ENCODE data around the gene LRPPRC.

LRPPRC gene

DNA sequence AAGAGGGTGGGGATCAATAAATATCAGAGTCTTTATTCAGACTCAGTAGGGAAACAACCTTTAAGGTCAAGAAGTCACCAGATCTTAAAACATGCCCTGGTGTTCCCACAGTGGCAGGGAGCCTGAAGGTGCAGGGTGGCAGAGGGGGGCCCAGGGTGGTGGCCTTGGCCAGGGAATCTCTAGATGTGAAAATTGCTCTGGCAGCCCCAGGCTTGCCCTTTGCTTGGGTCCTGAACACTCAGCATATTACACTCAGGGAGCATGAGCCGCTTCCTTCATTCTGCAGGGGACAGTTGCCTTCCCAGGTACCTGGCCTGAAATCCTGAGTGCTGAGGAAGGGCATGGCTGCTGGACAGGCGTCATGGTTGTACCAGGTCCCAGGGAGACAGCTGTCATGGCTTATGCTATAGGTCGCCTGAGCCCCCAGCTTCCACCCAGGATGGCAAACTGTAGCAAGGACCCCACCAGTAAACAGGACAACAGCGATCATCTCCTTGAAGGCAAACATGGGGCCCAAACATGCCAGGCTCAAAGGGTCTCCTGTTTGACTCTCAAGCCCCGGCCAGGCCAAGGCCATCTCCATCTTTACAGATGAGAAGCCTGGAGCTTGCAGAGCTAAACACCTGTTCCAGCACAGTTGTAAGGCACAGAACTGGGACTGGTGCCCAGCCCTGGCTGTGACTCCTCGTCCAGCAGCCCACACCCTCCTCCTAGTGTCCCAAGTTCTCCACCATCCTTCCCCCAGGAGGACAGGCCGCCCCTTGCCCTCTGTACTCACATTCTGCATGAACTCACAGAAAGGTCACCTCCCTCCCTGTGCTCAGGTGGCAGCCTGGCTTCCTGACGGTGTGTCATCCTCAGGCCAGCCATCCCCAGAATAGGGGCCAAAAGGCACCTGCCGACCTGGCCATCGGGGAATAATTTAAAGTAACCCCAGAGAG is 142.4 kb downstream of the LRPPRC start:
- no peak for DNase-seq

GRCh38 chr2:43852196-43852730 is 143.5 kb downstream of the LRPPRC start:
- DNase-seq, result no peak

DNA sequence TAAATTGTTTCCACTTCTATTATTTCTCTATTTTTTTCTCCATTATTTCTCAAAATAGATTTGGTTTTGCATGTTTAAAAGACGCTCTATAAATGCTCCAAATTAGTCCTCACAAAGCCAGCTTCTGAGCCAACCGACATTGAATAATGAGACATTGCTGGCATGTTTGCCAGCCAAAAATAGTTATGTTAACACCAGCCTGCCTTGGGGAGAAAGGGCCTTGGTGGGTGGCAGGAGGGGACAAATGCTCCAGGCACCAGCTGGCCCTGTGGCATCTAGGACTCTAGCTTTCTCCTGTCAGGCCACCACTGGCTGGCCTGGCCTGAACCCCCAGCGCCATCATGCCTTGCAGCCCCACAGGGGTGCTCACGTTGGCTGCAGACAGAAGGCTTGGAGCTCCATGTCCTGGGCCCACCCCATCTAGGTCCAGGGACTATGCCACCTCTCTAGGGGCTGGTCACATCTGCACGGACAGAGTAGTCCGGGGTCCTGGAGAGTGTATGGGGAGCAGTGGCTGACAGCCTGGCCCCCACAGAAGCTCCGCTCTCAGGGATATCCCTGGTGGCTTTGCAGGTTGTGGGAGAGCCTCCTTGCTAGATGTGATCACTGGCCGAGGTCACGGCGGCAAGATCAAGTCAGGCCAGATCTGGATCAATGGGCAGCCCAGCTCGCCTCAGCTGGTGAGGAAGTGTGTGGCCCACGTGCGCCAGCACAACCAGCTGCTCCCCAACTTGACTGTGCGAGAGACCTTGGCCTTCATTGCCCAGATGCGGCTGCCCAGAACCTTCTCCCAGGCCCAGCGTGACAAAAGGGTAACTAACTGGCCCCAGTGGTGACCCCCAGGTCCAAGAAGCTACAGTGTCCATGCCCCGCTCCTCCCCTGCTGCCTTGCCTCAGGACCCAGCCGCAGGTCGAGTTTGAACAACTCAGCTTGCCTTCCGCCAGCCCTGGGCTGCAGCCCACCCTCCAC is 144.5 kb downstream of the LRPPRC start:
- DNase-seq, result no peak

- DNase-seq, result no peak
These were observed 147.6 kb downstream of the LRPPRC start for GRCh38 chr2:43848214-43848613.

- DNase-seq, result no peak
These were observed 149.5 kb downstream of the LRPPRC start for GRCh38 chr2:43846140-43846793.

GRCh38 chr2:43845181-43845580 is 150.6 kb downstream of the LRPPRC start:
- DNase-seq, result no peak

- DNase-seq, result no peak
These were observed 152.9 kb downstream of the LRPPRC start for GRCh38 chr2:43842866-43843226.

DNA sequence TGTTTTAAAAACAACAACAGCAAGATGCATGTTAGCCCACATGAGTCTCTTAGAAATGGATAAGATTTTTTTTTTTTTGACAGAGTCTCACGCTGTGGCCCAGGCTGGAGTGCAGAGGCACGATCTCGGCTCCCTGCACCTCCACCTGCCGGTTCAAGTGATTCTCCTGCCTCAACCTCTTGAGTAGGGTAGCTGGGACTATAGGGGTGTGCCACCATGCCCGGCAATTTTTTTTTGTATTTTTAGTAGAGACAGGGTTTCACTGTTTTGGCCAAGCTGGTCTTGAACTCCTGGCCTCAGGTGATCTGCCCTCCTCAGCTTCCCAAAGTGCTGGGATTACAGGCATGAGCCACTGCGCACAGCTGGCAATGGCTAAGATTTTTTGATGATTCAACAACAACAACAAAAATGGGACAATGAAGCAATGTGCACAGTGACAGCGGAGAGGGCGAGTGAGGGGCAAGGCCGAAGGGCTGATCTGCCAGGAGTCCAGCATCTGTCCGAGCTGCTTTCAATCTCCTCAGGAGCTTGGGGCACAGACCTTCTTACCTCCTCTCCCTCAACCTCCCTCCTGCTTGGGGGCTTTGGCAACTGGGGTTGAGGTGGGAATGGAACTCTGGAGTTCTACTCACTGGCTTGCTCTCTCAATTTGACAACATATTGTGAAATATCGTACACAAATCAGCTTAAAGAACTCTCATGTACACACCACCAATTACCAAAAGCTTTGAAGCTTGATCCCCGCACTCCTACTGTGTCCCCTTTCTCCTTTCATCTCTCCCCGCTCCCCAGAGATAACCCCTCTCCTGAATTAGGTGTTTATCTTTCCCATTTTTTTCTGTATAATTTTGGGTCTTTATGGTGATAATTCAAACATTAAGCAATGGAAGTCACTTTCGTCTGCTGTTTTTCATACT is 153.6 kb downstream of the LRPPRC start:
- DNase-seq, result no peak

DNA sequence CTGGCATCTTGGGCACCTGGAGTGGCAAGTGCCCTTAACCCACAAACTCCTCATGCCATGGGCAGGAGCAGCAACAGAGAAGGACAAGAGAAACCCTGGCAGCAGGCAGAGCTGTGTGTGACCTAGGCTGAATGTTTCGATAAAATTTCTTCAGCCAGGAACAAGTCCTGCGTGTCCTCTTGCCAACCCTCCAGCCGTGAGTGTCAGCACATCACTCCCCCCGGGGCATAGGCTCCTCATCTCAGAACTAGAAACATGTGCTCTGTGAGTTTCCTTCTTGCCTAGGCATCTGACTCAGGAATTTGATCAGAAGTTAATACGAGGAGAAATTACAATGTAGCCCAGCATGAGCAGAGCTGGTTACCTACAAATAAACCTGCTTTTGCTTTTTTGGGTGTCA is 154.8 kb downstream of the LRPPRC start:
- no peak for DNase-seq

DNA sequence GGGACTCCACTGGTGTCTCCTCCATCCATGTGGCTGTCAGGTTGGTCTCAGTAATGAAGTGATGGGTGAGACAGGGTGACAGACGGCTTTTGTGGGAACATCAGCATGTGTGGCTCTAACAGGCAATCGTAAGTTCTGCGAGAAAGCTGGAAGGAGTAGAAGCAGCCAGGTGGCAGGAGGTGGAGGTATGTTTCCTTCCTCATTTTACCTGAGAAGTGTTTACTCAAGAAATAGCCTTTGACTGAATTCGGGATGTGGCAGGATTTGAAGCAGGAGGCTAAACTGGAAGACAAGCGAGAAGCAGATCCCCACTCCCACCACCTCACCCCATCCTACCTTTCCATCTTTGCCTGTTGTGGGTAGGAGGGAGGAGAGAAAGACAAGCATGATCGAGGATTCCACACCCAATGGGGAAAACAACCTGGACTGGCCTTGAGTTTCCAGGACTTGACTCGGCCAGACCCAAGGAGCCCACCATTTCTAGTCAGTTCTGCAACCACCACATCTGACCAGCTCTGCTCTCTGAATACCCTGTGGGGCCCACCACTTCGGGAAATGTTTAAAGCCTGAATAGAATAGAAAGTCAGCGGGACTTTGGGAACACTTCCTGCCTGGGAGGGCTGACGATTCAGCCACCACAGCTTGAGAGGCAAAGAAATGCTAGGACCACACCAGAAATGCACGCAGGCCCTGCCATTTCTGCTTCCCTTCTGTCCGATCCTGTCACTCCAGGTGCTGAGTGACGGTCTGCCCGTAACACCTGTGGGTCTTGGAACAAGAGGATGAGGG is 155.8 kb downstream of the LRPPRC start:
- DNase-seq, result no peak

DNA sequence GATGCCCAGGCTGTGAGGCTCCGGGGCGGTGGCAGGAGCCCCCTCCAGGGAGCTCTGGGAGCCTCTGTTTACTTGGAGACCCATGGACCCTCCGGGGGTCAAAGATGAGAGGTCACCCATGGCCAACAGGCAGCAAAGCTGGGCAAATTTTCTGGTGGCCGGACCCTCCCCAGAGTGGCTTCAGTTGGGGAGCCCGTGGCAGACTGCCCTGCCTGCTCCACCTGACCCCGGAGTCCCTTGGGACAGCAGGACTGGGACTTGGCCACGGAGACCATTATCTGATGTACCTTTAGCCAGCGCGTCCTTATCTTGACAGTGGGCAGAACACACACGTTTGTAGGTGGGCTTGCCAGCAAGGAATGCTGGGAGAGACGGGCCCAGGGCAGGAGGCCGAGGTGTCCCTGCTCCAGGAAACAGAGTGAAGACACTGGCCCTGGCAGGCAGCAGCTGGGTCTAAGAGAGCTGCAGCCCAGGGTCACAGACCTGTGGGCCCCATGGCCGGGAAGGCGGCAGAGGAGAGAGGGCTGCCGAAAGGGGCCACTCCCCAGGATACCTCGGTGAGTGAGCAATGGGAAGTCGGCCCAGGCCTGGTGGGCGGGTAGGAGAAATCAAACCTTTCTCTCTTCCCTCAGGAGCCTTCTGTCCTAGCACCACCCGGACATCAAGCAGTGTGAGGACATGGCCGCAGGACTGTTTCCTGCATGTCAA is 157.1 kb downstream of the LRPPRC start, which contains the start of the genes ABCG5 and ABCG8:
ABCG5 (minus strand) TSS at position 280 of the 708 bp plus-strand sequence; CDS start at position 120, 160 bp downstream.
ABCG8 (plus strand) TSS at position 412 of the 708 bp plus-strand sequence; CDS start at position 495, 83 bp downstream.
- DNase-seq, result no peak

- DNase-seq, result no peak
These were observed 157.8 kb downstream of the LRPPRC start for GRCh38 chr2:43837831-43838559.

GRCh38 chr2:43837033-43837432 is 158.8 kb downstream of the LRPPRC start:
- DNase-seq, result no peak

All from eye (tissue), 1 donor.